ENCODE measurements around the gene RIN3.
"Not testable (repeated sequence)": the region's sequence is repeated elsewhere in the genome, so short reads cannot be mapped to it uniquely, and the experiment has no call there.

The RIN3 gene

GRCh38 chr14:92531106-92531873 lies 17.7 kb downstream of the RIN3 start:
- DNase-seq = no peak

DNA sequence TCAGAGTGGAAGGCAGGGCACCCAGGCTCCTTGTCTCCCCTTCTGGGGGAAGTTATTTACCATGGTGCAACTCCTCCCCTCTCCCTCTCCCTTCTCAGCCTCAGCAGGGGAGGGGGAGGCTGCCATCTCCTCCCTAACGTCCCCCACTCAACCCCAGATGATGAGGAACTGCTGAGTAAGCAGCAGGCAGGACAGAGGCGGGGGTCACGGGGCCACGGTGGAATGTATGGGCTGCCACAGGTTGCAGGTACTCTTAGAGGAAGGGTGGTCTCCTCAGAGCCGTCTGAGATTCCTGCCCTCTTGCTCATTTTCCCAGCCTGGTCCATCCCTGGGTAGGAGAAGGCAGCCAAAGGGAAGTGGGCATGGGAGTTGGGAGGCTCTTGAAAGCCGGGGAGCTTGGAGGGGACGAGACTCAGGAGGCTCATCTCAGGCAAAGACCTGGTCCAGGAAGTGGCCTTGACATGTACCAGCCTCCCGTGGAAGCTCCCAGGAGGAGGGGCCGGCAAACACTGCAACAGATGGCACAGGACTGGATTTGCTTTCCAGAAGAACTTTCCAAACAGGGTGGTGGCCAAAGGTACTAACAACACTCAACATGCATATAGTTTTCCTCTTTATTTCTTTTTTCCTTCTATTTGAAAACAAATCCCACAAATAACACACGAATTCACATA lies 19.0 kb downstream of the RIN3 start:
- no peak for DNase-seq

DNA sequence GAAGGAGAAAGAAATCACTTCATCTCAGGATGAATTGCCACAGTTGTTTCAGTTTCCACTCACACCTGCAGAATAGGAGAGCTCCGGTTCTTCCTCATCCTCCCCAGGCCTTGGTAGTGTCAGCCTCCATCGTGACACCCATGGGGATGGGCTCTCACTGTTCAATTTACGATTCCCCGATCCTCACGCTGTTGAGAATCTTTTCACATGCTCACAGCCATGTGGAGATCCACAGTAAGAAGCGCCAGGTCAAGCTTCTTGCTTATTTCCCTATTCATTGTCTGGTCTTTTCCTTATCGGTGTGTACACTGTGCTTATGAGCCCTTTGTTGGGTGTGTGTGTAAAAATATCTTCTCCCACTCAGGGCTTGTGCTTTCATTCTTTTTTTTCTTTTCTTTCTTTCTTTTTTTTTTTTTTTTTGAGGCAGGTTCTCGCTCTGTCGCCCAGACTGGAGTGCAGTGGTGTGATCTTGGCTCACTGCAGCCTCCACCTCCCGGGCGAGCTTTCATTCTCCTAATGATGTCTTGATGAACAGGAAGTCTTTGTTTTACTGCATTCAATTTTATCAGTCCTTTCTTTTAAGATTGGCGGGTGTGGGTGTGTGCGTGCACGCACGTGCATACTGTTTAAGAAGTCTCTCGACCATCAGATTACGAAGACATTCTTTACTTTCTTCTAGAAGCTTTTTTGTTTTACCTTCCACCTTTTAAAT lies 21.5 kb downstream of the RIN3 start:
- no peak for DNase-seq

GRCh38 chr14:92536231-92536630 lies 22.6 kb downstream of the RIN3 start:
- not testable (repeated sequence) for DNase-seq

- no peak for DNase-seq
Measured at GRCh38 chr14:92538412-92538985, 24.9 kb downstream of the RIN3 start.

DNA sequence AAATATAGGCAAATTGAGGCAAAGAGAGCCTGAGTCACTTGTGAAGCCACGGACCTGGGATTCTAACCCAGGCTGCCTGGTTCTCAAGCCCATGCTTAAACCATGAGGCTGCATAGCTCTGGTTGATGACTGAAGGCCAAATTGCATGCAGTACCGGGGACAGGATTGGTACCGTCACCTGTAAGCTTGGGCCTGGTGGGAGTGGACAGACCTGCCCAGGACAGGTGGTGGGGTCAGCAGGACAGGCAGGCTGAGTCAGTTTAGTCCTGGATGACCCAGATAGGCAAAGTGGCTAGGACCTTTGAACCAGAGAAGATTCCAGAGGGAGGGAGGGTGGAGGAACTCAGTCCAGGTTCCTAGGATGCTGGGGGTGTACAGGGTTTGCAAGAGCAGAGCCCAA lies 25.8 kb downstream of the RIN3 start:
- DNase-seq = no peak

DNA sequence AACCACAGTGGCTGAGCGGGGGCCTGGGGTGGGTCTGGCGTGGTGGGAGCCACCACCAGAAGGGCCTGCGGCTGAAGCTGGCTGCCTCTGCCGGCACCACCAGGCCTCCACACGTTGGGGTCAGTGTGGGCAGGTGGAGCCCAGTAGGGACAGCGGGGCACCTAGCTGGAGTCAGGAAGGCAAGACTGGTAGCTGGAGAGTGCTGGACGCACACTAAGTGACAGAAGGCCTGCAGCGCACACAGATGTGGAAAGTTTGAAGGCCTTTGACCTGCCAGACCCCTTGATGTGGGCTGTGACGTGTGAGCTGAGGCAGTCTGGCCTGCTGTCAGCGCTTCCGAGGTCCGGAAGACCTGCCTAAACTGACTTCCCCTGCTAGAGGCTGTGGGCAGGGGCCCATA lies 26.3 kb downstream of the RIN3 start:
- no peak for DNase-seq

DNA sequence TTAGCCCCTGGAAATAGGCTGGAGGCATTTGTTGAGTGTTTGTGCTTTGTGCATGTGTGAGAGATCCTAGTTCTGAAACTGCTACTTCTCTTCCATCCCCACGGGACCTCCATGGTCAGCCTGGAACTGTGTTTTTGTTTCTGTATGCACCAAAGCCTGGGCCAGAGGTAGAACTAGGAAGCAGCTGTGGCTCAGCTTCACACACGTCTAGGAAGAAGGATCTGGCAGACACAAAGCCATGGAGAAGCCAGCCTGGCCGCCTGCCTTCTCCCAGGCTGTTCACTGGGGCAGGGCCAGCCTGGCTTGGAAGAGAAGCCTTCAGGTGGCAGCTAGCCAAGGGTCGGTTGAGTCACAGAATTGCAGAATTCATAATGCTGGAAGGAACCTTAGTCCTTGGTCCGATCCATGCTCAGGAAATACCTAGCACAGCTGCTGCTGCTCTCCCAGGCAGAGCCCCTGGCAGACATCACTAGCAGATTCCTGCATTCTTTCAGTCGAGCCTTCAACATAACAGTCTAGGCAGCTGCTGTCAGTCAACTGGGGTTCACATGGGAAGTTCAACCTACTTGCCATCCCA lies 27.0 kb downstream of the RIN3 start:
- DNase-seq = no peak

DNA sequence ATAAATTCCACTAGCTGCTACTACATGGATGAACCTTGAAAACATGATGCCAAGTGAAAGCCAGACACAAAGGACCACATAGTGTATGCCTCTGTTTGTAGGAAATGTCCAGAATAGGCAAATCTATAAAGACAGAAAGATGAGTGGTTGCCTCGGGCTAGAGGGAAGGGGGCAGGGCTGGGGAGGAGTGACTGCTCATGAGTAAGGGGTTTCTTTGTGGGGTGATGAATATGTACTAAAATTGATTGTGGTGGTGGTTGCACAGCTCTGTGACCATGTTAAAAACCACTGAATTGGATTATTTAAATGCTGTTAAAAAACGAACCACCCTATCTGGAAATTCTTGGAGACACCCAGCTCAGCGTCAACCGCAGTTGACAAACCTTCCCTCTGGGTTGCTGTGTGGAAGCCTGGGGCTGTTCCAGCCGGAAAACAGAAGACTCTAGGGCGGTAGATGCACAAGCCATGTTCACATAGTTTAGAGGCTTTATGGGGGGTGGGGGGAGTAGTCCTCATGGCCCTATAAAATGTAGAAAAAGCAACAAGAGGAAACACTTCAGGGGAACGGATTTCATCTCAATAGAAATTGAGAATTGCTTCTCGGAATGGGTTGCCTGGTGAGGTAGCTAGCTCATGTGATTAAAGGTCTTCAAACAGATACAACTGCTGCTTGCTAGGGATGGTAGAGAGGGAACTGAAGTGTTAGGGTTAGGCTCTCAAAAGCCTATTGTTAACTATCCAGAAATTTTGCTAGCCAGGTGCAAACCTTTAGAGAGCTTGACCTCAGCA lies 29.4 kb downstream of the RIN3 start:
- no peak for DNase-seq

GRCh38 chr14:92544051-92544720 lies 30.6 kb downstream of the RIN3 start:
- no peak for DNase-seq

DNA sequence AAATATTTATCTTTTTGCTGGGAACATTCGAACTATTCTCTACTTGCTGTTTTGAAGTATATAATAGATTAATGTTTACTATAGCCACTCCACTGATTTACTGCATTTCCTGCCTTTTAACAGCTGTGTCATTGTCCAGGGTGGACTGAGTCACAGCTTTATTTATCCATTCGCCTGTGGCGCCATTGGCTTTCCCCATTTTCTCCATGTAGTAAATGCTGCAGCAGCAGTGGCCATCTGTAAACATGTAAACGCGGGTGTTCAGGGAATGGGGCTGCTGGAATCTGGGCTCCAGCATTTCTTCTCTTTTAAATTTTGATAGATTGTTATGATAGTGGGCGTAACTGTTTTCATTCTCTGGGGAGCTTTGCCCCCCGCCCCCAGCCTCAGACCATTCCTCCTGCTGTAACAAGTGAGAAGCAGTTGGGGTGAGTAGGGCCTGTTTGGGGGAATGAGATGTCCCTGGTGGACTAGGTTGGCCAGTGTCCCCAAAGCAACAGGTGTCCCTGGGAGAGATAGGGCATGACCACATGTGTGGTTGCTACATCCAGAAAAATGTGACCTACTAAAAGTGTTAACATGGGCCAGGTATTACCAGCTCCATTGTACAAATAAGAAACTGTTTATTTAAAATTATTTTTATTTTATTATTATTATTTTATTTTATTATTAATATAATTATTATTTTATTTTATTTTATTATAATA lies 32.9 kb downstream of the RIN3 start:
- DNase-seq = no peak

DNA sequence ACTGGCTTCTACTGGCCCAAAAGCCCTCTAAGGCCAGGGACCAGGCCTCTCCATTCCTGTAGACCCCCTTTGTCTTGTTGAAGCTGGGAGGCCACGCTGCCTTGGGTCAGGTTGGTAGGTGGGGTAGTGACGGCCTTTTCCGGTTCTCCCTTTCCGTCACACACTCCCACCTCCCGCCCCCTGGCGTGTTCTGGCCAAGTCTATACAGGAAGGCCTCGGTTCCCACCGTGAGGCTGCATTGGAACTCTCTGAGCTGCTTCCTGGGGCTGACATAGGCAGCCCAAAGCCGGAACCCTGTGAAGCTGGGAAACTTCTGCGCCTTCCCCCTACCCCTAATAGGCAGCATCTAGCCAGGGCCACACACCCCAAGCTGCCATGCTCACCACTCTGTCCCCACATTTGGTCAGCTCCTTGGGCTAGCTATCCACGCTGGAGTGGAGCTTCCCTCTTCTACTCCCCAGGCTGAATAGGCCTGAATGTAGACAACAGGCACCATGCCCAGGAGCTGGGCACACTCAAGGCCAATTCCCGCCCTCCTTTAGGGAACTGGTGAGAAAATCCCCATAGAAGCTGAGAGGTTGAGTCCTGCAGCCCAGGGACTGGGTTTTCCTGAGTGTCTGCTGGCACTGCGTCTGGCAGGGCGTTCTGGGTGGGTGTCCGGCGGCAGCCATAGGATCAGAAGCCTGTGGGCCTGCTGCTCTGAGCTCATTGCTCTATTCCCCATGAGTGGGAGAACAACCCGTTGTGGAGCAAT lies 35.7 kb downstream of the RIN3 start:
- no peak for DNase-seq

- no peak for DNase-seq
Measured at GRCh38 chr14:92549859-92550230, 36.3 kb downstream of the RIN3 start.

GRCh38 chr14:92551044-92551841 lies 37.7 kb downstream of the RIN3 start:
- no peak for DNase-seq

GRCh38 chr14:92552066-92552465 lies 38.5 kb downstream of the RIN3 start:
- DNase-seq = no peak

DNA sequence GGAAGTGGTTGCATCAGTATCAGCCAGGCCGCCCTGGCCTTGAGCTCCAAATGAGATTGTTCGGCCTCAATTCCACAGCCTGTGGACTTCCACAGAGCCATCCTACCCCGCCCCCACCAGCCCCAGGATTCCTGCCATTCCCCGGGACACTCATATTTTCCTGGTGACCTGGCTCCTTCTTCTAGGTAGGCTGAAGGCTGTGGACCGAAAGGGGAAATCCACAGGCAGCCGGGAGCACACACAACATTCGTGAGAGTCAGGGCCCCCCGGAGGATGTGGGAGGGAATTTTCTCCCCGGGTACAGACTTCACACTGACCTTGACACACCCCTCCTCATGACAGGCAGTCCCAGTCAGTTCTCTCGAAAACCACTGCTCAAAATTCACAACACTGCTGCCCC lies 39.9 kb downstream of the RIN3 start:
- DNase-seq = no peak

DNA sequence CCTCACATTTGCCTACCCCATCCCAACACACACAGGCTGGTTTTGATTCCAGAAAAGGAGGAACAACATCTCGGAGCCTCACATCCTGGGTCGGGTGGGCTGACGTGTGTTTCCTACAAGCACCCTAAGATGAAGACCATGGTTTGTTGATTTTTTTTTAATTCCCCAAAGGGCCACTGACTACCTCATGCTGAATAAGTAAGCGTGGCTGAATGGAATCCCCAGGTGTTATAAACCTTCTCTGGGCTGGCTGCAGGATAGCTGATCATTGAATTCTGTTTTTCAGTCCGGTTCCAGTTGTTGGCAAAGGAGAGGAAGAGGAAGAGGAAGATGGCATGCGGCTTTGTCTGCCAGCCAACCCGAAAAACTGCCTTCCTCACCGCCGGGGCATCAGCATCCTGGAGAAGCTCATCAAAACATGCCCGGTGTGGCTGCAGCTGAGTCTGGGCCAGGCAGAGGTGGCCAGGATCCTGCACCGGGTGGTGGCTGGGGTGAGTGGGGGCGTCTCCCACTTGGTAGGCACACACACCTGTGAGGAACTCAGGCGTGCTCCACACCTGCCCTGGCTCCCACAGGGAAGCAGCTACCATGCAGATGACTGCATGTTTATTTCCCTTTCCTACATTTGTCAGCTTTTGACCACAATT lies 42.0 kb downstream of the RIN3 start:
- no peak for DNase-seq

DNA sequence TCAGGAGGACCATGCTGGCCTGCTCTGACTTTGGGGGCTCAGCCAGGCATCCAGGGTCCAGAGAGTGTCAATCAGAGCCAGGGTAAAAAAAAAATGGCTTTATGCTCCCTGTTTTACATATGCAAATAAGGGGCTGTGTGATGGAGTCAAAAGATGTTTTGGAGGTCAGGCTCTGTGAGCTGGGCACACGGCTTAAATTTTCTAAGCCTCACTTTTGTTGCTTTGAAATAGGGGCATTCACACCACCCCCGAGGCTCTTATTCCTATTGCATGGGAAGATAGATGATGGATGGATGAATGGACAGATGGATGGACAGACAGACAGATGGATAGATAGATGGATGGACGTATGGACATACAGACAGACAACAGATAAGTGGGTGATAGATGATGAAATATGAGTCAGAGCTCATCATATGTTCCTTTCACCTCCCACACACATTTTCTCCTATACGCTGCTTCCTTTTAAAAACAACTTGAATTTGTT lies 42.7 kb downstream of the RIN3 start:
- DNase-seq = no peak

All from activated CD4-positive, CD25-positive, alpha-beta regulatory T cell (primary cell).